NB4 (cell line): ENCODE results near the gene OXSM.

Experiments
- MYC ChIP-seq: IDR thresholded peaks from 2 replicates; pipeline ENCODE4 v1.6.1; 2011; ENCODE audit warnings: low read depth, low read length
- POLR2A ChIP-seq: IDR thresholded peaks from 2 replicates; pipeline ENCODE4 v1.6.1; 2011; ENCODE audit warnings: mild to moderate bottlenecking; ENCODE audit not compliant: insufficient read length; ENCODE audit errors: extremely low read depth
- TF ChIP-seq, protein P1 (sequence below): IDR thresholded peaks from one replicate; pipeline ENCODE4 v1.5.1; 2012; ENCODE audit warnings: low read depth, low read length
- TF ChIP-seq, protein P2 (sequence below): IDR thresholded peaks from 2 replicates; pipeline ENCODE4 v1.6.1; 2011; ENCODE audit warnings: low read depth, low read length

DNA sequence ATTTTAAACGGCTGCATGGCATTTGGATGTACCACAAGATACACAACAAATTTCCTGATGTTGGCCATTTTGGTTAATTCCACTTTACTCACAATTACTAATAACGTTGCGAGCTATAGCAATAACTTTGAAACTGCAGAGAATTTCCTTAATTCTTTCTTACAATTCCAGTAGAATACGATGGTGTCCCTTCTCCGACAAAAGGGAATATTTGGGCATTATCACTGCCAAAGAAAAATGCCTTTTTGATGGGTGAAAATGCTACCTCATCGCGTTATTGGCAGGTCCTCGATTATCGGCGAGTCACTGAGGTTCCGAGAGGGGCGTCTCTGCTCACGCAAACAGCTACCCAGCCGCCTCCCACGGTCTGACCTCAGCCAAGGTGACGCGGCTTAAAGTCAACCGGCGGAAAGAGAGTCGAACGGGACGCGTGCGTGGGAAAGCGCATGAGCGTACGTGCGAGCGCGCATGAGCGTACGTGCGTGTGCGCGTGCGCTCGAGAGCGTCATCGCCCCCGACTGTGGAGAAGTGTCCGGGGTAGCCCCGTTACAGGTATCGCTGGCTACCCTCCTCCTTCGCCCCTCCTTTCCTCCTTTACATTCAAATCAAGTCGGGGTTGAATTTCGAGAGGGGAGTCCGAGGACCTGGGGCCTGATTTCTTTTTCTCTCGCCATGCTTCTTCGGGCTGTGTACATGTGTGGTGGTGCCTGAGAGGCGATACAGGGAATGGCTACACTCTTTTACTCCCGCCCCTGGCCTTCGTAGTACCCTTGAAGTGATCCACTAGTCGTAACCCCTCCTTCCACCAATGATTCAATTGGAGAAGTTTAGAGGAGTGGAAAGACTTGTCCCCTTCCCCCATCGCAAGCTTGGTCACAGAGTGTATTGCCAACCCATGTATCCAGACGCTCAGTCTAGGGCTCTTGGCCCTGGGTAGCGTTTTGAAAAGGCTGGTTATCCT is at the start of gene OXSM:
- TF ChIP-seq, protein P1, sequence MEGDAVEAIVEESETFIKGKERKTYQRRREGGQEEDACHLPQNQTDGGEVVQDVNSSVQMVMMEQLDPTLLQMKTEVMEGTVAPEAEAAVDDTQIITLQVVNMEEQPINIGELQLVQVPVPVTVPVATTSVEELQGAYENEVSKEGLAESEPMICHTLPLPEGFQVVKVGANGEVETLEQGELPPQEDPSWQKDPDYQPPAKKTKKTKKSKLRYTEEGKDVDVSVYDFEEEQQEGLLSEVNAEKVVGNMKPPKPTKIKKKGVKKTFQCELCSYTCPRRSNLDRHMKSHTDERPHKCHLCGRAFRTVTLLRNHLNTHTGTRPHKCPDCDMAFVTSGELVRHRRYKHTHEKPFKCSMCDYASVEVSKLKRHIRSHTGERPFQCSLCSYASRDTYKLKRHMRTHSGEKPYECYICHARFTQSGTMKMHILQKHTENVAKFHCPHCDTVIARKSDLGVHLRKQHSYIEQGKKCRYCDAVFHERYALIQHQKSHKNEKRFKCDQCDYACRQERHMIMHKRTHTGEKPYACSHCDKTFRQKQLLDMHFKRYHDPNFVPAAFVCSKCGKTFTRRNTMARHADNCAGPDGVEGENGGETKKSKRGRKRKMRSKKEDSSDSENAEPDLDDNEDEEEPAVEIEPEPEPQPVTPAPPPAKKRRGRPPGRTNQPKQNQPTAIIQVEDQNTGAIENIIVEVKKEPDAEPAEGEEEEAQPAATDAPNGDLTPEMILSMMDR, result no peak
- TF ChIP-seq, protein P2, sequence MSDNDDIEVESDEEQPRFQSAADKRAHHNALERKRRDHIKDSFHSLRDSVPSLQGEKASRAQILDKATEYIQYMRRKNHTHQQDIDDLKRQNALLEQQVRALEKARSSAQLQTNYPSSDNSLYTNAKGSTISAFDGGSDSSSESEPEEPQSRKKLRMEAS, result peak; percentile 90
- TF ChIP-seq POLR2A, result peak; percentile 95
- TF ChIP-seq MYC, result peak; percentile 56; the same call in 1 of the 2 replicates
